A172 (cell line): ENCODE measurements around the gene CRYBA4. TPM values are rescaled to one million over a fixed set of nuclear protein-coding genes. Genes with fewer than 3 reads are reported as not detected.

ENCODE experiments used
- DNase-seq: peaks from one replicate; pipeline ENCODE4 v3.0.0-alpha.2; 2015; ENCODE audit warnings: low spot score
- total RNA-seq: library from RNA; depleted of rRNA; stranded (reverse); fragments of >200 nt; shearing (Covaris generic); gene quantifications from 2 replicates; pipeline ENCODE4 v1.2.3, GENCODE V29; 2014

CRYBA4 gene
- total RNA-seq, 1 experiment from 2014 or later: not detected

- DNase-seq: no peak
These were observed 3.0 kb downstream of the CRYBA4 start for GRCh38 chr22:26624803-26625202.

DNA sequence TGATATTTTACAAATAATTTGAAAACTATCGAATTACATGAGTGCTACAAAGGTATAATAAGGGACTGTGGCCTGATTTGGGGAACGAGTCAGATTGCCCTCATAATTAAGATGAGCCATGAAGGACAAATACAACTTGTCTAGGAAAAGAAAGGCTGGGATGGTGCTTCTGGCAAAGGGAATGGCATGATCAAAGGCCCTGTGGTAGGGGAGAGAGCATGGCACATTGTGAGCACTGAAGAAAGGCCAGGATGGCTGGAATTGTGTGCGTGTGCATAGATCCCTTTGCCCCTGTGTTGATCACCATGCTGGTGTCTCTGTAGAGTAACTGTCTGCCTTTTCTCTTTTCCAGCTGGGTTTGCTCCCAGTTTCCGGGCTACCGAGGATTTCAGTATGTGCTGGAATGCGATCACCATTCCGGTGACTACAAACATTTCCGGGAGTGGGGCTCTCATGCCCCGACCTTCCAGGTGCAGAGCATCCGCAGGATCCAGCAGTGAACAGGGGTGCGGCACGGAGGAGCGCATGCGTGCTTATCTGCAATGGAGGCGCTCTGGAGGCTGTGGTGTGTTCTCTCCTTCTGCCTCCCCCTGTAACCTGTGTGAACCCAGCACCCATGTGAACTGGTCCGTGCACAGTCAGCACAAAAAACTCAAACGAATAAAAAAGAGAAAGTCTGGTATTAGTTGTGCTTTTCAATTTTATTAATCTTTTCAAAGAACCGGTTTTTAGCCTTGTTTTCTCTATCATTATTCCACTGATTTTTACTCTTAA lies 8.4 kb downstream of the CRYBA4 start:
- DNase-seq: no peak

DNA sequence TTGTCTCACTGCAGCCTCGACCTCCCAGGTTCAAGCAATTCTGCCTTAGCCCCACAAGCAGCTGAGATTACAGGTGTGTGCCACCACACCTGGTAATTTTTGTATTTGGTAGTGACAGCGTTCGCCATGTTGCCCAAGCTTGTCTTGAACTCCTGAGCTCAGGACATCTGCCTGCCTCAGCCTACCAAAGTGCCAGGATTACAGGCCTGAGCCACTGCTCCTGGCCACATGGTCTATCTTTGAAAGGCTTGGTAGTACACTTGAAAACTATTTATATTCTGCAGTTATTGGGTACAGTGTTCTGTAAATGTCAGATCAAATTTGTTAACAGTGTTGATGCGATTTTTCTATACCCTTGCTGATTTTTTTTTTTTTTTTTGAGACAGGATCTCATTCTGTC lies 9.5 kb downstream of the CRYBA4 start:
- no peak for DNase-seq

GRCh38 chr22:26632422-26633155 lies 10.8 kb downstream of the CRYBA4 start:
- DNase-seq: no peak

GRCh38 chr22:26634189-26634588 lies 12.4 kb downstream of the CRYBA4 start:
- no peak for DNase-seq

DNA sequence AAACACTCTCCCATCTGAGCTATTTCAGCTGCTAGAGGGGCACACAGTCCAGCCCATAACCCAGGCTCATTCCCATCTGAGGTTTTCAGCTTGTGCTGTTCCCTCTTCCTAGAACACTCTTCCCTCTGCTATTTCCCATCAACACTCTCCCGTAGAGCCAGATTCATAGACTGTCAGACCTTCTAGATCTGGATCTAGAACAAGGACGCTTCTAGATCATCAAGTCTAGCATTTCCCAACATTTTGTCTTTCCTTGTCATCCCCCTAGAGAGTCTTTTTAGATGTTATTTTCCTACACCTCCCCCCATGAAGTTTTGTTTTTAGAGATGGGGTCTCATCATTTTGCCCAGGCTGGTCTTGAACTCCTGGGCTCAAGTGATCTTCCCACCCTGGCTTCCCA lies 13.4 kb downstream of the CRYBA4 start:
- DNase-seq: no peak

DNA sequence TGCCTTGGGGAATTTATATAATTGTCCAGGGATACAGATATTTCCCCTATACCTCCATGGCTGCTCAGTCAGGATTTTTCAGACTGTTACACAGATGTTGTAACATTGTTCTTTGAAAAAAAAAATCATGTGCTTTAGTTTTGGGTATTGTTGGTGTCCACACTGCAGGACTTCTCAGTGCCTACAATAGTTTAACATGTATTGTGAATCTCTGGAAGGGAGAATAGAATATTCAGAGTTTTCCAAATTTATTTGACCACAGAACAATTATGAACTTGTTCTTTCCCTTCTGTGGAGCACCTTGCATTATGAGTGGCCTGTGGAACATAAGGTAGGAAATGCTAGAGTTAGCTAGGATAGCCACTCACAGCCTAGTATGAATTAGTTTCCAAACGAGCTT lies 14.5 kb downstream of the CRYBA4 start:
- DNase-seq: no peak

GRCh38 chr22:26642465-26643417 lies 21.0 kb downstream of the CRYBA4 start:
- no peak for DNase-seq

GRCh38 chr22:26643418-26644100 lies 21.8 kb downstream of the CRYBA4 start:
- no peak for DNase-seq

DNA sequence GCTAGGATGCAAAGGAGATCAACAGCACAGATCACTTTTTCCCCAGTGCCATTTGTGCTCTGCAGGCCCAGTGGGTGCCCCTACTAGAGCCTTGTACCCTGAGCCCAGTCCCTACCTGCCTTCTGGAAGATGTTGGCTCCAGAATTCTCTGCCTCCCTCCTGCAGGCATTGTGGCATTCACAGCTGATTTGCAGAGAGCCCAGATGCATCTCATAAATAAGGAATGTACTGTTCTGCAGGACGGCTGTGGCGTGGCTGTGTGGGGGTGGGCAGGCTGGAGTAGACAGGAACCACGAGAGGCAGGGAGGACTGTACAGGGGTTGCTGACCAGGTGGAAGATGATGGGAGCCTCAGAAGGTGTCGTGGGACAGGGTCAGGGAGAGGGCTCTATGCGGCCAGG lies 24.4 kb downstream of the CRYBA4 start:
- no peak for DNase-seq

GRCh38 chr22:26648011-26648497 lies 26.3 kb downstream of the CRYBA4 start:
- no peak for DNase-seq

GRCh38 chr22:26648528-26649388 lies 27.0 kb downstream of the CRYBA4 start:
- no peak for DNase-seq

DNA sequence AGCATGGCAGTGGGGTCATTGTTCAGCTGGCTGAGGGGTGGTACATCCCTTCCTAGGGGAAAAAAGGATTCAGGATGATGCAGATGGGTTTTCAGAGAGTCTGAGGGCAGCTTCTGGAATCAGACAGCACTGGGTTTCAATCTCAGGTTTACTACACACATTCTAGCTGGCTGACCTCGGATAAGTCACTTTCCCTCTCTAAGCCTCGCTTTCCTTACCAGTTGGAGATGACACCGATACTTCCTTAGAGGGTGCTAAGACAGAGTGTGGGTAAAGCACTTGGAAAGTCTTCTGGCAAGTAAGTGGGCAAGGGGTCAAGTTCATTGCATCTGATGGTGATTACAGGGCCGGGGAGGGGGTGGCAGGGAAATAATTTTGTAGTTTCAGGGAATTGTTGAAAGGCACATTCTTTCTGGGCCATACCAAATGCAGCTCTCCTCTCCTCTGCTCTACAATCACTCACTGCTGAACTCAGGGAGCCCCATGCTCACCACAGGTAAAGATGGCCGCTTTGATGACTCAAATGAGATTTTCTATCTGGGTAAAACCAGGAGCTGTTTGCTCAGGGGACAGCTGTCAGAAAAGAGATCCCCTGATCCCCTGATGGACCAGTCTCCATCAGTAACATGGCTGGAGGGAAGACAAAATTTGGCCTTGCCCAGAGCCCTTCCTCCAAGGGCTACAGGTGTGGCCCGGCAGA lies 29.1 kb downstream of the CRYBA4 start:
- no peak for DNase-seq

DNA sequence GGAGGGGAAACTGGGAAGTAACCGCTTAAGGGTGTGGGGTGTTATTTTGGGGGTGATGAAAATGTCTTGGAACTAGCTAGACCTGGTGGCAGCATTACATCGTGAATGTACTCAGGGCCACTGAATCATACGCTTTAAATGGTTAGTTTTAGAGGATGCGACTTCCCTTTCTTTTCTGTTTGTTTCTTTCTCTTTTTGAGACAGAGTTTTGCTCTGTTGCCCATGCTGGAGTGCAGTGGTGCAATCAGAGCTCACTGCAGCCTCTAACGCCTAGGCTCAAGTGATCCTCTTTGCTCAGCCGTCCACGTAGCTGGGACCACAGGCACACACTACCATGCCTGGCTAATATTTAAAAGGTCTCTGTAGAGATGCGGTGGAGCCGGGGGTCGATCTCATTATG lies 30.1 kb downstream of the CRYBA4 start:
- DNase-seq: no peak

DNA sequence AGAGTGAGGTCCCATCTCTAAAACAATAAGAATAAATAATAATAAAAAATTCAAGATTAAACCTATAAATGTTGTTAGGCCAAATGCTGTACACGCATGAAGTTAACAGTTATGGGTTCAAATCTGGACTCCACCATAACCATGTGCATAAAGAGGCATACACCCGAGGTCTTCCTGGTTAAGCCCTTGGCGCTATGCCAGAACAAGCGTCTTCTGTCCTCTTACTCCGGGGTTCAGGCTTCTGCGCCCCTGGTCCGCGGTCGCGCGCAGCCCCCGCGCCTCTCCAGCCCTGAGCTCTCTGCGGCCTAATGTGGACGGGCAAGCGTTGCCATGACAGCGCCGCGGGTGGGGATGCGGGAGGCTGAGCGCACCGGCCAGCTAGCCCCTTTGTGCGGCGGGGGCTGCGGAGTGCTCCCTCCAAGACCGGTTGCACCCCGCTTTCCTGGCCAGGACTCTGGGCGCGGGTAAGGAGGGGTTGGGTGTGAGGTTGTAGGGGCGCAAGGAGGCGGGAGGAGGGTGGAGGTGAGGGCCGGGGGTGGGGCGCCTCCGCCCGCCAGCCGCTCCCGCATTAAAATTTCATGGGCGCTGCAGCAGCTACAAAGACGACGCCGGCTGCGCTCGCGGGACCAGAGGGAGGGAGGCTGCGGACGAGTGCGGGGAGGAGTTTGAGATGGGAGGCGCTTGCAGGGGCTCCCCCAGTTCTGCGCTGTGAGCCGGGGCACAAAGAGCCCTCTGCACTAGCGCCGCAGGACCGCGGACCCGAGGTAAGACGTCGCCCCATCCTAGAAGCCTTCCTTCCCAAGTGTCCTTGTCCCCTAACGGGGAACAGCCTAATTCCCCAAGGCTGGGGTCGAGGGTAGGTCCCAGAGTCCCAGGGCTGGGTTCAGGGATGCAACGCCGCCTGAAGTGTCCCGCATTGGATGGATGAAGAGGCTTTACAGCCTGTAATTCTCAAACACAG lies 35.4 kb downstream of the CRYBA4 start, which contains the start of gene MIAT:
Gene MIAT (plus strand): TSS at position 698 of the 961 bp plus-strand sequence.
- peak; percentile 22 for DNase-seq

- no peak for DNase-seq
These were observed 36.4 kb downstream of the CRYBA4 start for GRCh38 chr22:26658161-26658560.

DNA sequence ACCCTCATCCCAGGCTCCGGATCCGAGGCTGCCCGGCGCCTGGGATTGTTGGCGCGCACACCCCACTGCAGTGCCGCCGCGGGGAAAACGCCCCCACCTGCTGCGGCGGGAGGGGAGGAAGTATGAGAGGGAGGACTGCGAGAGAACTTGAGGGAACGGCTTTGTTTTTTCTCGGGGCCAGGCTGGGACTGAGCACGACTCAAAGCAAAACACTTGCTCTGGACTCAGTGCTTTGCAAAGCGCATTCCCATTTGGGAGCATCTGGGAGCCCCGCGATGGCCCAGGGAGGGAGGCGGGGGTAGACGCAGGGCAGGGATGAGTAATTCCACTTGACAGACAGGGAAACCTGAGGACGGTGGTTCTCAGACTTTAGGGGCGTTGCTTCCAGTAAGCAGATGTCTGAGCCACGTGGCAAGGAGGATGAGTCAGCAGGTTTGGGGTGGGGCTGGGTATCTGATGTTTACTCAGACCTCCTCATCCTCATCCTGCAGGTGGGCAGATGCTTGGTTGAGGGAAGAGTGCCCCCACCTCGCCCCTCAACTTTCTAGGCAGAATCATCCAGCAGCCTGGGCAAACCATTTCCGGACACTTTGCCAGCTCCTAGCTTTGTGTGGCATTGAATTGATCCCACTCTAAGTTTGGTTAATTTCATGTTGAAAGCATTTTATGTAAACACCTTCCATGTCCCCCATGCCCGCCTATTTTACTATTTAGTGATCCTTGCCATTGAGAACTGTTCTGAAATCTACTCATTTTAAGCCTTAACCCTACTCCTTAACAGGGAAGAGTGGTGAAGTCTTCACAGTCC lies 37.1 kb downstream of the CRYBA4 start:
- peak; percentile 93 for DNase-seq

DNA sequence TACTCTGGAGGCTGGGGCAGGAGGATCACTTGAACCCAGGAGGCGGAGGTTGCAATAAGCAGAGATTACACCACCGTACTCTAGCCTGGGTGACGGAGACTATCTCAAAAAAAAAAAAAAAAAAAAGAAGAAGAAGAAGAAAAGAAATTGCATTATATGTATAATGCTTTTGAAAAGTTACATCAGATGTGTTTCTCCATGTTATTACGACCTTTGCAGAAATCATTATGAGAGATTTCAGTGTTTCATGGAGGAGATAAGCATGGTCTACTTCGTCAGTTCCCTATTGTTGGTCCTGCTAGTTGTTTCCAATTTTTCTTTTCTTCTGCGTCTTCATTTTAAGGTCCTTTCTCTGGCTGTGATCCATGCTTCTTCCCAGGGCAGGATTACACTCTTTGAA lies 38.6 kb downstream of the CRYBA4 start:
- no peak for DNase-seq
